Prostate gland (tissue), 2 donors: ENCODE results near the gene RADIL. TPM values are rescaled to one million over a fixed set of nuclear protein-coding genes. Genes with fewer than 3 reads are reported as not detected.

Experiments used
- DNase-seq: peaks from one replicate; pipeline ENCODE4 v3.0.0-alpha.2; 2019; ENCODE audit warnings: low spot score
- H3K27ac ChIP-seq, 2 donors: fragments of 200-600 bp; sonication (generic); 2 replicates each; pipeline ENCODE4 v1.5.1; 2017 to 2019
- H3K27me3 ChIP-seq: fragments of 200-600 bp; sonication (generic); replicated peaks from 2 replicates; pipeline ENCODE4 v1.5.1; 2019; ENCODE audit not compliant: insufficient read depth
- H3K36me3 ChIP-seq, 2 donors: fragments of 200-600 bp; sonication (generic); 1 replicate in 1 of 2; 2 replicates in 1 of 2; pipeline versions ENCODE4 v1.5.1 to v1.8.1; 2017 to 2019
- H3K4me1 ChIP-seq: fragments of 200-600 bp; sonication (generic); replicated peaks from 2 replicates; pipeline ENCODE4 v1.5.1; 2019
- H3K4me3 ChIP-seq, 2 donors: fragments of 200-600 bp; sonication (generic); 2 replicates each; pipeline ENCODE4 v1.5.1; 2017 to 2019
- H3K9me3 ChIP-seq: fragments of 200-600 bp; sonication (generic); 2 replicates; pipeline ENCODE4 v1.5.1; 2017
- CTCF ChIP-seq, 4 experiments: fragments of 200-600 bp in 2 of 4; fragments of 450-650 bp in 2 of 4; sonication (generic) in 2 of 4; IDR thresholded peaks; 1 replicate in 3 of 4; 2 replicates in 1 of 4; pipeline ENCODE4 v1.5.1; 2016 to 2019; ENCODE audit warnings: antibody characterized with exemption in 4 of 4, mild to moderate bottlenecking in 2 of 4, moderate library complexity in 2 of 4
- POLR2A ChIP-seq: fragments of 450-650 bp; IDR thresholded peaks from one replicate; pipeline ENCODE4 v1.6.1; 2016; ENCODE audit warnings: antibody characterized with exemption, mild to moderate bottlenecking
- POLR2AphosphoS5 ChIP-seq: sonication (generic); formaldehyde crosslinking; IDR thresholded peaks from one replicate; pipeline ENCODE4 v1.6.1; 2017; ENCODE audit warnings: antibody characterized with exemption
- WGBS: methylation state at CpG from one replicate; pipeline ENCODE4 v1.1.5; 2018; 5-methylcytosine and 5-hydroxymethylcytosine counted together
- intact Hi-C: fragments of 100-400 bp; cut with DNase I; formaldehyde crosslinking; loops from one replicate; pipeline ENCODE4 v1.14.2; 2022
- total RNA-seq, 2 donors: library from RNA; depleted of rRNA; stranded (reverse); fragments of >200 nt; gene quantifications; one replicate each; pipeline ENCODE4 v1.1.0, GENCODE V29; 2016

Gene RADIL
- total RNA-seq, 2 donors from 2014 or later, result 1.8 to 12.0 TPM

DNA sequence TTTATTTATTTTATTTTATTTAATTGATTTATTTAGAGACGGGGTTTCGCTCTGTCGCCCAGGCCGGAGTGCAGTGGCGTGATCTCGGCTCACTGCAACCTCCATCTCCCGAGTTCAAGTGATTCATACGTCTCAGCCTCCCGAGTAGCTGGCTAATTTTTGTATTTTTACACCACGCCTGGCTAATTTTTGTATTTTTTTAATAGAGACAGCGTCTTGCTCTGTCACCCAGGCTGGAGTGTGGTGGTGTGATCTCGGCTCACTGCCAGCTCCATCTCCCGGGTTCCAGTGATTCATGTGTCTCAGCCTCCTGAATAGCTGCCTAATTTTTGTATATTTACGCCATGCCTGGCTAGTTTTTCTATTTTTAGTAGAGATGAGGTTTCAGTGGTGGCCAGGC is 73.8 kb downstream of the RADIL start:
- H3K4me3 ChIP-seq, result no peak overlapping the region
- no peak overlapping the region for H3K27ac ChIP-seq
- DNase-seq, result no peak
- intact Hi-C loops, result no loop called here
- H3K27me3 ChIP-seq, result no peaks in the 10 kb centered on the region
- H3K36me3 ChIP-seq, result no peaks in the 10 kb centered on the region
- H3K4me1 ChIP-seq, result no peaks in the 10 kb centered on the region
- H3K9me3 ChIP-seq, result no peaks in the 10 kb centered on the region
- TF ChIP-seq POLR2AphosphoS5 (no peak), POLR2A (no peak), CTCF (IDR thresholded peaks at IDR 0.05) (no peak)
- WGBS, result 92% methylated on average over 14 of the region's 14 CpGs

- H3K4me1 ChIP-seq, result no peaks in the 10 kb centered on the region
- TF ChIP-seq CTCF (IDR thresholded peaks at IDR 0.05) (no peak), POLR2A (no peak), POLR2AphosphoS5 (no peak)
- WGBS, result 86% methylated on average over 30 of the region's 38 CpGs
- no peaks in the 10 kb centered on the region for H3K36me3 ChIP-seq
- H3K27me3 ChIP-seq, result no peaks in the 10 kb centered on the region
- H3K4me3 ChIP-seq, result no peak overlapping the region
- H3K9me3 ChIP-seq, result no peaks in the 10 kb centered on the region
- intact Hi-C loops, result no loop called here
- no peak overlapping the region for H3K27ac ChIP-seq
- DNase-seq, result no peak
These were observed 74.4 kb downstream of the RADIL start for GRCh38 chr7:4809091-4809591.

DNA sequence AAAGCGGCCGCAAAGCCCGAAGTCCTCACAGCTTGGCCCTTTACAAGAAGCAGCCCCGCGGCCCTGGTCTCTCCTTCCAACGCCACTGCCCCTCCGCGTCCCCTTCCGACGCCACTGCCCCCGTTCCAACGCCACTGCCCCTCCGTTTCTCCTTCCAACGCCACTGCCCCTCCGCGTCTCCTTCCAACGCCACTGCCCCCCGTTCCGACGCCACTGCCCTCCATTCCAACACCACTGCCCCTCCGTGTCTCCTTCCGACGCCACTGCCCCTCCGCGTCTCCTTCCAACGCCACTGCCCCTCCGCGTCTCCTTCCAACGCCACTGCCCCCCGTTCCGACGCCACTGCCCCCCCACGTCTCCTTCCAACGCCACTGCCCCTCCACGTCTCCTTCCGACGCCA is 75.0 kb downstream of the RADIL start:
- Histone ChIP-seq H3K4me1 (no peaks in the 10 kb centered on the region), H3K9me3 (no peaks in the 10 kb centered on the region), H3K27ac (no peak overlapping the region), H3K27me3 (no peaks in the 10 kb centered on the region), H3K4me3 (no peak overlapping the region), H3K36me3 (no peaks in the 10 kb centered on the region)
- intact Hi-C loops, result no loop called here
- no peak for TF ChIP-seq POLR2A
- no peak for TF ChIP-seq CTCF (IDR thresholded peaks at IDR 0.05)
- no peak for TF ChIP-seq POLR2AphosphoS5
- 83% methylated on average over 29 of the region's 37 CpGs for WGBS
- no peak for DNase-seq

DNA sequence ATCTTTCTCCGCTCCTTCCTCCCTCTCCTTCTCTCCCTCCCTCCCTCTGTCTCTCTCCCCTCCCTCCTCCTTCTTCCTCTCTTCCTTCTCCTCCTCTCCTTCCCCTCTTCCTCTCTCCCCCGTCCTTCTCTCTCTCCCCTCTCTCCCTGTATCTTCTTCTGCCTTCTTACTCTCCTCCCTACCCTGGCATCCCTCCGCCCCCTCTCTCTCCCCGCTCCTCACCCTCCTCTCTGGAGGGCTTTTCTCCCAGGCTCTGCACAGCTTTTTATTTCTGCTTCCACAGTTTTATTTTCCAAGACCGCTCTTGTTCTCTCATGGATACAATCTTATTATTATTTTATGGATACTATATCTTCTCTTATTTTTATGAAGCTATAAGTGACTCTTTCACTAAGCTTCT is 75.5 kb downstream of the RADIL start:
- intact Hi-C loops, result no loop called here
- Histone ChIP-seq H3K27ac (no peak overlapping the region), H3K27me3 (no peaks in the 10 kb centered on the region)

More for the DNA sequence above, 75.5 kb downstream of the RADIL start:
- Histone ChIP-seq H3K4me1 (no peaks in the 10 kb centered on the region), H3K9me3 (no peaks in the 10 kb centered on the region), H3K36me3 (no peaks in the 10 kb centered on the region), H3K4me3 (no peak overlapping the region)
- DNase-seq, result no peak
- WGBS, result 35% methylated on average over 5 of the region's 5 CpGs
- no peak for TF ChIP-seq CTCF (IDR thresholded peaks at IDR 0.05)
- TF ChIP-seq POLR2AphosphoS5, result no peak
